Measurements from ENCODE around the gene CHRDL2. TPM values are rescaled to one million over a fixed set of nuclear protein-coding genes. Genes with fewer than 3 reads are reported as not detected.

Gene CHRDL2
- total RNA-seq, 1 experiment from 2014 or later = not detected

DNA sequence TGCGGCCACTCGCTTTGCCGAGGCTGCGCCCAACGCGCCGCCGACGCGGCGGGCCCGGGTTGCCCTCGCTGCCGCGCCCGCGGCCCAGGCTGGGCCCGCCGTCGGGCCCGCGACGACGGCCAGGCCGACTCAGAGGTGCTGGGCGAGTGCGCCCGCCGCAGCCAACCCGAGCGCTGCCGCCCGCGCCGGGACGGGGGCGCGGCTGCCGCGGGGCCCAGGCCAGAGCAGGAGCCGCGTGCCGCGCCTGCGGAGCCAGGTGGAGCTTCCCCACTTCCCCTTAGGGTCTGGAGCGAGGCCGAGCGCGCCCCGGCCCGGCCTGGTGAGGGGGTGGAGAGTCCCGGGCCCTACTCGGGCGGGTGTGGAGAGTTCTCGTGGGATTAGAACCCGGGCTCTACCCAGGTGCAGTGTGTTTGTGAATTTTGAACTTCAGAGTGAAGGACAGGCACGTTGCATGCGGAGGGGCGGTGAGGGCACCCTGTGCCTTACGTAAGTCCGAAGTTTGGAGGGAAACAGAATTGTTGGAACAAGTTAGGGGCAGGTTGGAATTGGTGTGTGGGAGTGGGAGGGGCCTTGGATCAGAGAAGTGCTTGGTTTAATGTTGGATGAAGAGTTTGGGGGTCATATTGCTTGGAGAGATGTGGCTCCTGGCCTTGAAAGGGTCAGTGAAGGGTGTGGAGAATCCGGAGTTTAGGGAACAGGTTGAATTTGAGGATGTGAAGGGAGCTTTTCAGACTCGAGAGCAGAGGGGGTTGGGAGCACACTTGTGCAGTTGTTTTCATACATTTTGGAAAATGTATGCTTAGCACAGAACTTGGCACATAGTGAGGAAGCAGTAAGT is 18.1 kb upstream of the CHRDL2 start:
- peak; percentile 11 for DNase-seq (ENCODE audit: extremely low read depth, low read depth)

DNA sequence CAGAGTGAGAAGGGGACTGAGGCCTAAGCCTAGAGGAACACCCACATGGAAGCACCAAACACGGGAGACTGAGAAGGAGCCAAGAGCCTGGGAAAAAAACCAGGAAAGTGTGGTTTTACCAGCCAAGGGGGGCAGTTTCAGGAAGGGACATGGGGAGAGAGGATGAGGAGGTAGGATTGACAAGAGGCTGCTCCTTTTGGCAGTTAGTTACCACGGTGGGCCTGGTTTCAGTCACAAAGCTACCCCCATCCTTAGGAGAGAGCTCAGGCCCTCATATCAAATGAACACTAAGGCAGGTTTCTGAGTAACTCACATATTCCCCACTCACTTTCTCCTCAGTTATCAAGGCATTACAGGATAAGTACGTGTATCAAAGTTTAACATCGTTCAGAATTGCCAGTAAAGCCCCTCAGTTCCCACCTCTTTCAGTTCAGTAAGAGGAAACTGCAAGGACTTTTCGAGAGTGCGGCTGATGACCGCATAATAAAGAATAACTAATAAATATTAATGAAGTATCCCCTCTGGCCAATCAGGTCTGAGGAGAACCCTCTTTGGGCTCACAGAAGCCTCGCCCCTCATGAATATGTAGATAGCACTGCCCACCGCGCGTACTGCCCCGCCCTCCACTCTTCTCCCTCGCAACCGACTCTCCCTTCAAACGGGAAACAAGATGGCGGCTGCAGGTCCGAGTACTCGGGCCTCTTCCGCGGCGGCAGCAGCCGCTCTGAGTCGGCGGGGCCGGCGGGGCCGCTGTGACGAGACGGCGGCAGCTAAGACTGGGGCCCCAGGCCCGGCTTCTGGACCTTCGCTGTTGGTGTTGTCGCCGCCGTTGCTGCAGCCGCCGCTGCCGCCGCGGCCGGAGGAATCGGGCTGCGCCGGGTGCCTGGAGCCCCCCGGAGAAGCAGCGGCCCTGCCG is 17.2 kb upstream of the CHRDL2 start, which contains the start of gene RNF169:
RNF169 (plus strand) TSS at position 639 of the 916 bp plus-strand sequence; CDS start at position 671, 32 bp downstream.
- DNase-seq (ENCODE audit: extremely low read depth, low read depth) = peak; percentile 88

DNA sequence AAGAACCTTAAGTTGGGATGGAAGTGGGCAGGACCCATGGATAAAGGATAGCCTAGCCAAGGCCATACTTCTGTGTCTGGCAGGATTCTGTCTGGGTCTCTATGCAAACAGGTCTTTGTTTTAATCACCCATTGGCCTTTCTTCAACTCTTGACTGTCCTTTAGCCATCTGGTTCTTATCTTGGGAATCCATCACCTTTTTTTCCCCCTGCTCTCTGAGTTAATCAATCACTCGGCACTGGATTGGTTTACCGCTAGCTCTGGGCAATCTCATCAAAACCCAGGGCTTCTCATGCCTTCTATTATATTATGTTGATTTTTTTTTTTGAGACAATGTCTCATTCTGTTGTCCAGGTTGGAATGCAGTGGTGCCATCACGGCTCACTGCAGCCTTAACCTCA is 15.6 kb upstream of the CHRDL2 start:
- DNase-seq (ENCODE audit: extremely low read depth, low read depth) = no peak

DNA sequence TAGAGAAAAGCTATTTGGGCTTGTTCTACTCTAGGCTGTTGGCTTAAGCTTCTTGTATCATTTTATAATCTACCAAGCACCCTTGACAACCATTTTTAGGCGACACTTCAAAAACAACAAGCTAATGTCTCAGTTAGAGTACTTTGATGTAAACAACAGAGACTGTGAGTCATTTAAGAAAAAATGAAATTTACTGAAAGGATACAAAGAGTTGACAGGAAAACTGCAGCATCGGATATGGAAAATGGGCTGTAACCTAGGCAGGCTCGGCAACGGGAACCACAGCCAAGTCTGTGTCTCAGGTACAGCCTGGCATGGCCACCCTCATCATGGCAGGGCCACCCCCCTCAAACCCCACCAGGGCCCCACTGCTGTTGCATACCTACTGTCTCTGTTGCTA is 13.1 kb upstream of the CHRDL2 start:
- no peak for DNase-seq (ENCODE audit: extremely low read depth, low read depth)

DNA sequence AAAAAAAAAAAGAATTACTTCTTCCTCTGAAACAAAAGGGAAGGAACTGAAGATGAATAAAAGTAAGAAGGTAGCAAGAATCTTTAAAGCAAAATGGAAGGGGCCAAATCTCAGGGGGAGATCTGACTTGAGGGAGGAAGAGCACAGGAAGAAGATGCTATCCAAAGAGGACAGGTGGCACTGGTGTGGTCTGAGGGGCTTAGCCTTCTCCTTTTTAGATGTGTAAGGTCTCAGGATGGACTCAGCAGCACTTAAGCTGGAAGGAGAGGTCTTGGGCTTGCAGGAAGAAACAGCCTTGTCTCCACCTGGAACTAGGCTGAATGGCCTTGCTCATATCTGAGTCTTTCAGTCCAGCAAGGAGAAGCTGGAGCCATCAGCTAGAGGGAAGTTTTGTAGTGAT is 12.4 kb upstream of the CHRDL2 start:
- no peak for DNase-seq (ENCODE audit: extremely low read depth, low read depth)

DNA sequence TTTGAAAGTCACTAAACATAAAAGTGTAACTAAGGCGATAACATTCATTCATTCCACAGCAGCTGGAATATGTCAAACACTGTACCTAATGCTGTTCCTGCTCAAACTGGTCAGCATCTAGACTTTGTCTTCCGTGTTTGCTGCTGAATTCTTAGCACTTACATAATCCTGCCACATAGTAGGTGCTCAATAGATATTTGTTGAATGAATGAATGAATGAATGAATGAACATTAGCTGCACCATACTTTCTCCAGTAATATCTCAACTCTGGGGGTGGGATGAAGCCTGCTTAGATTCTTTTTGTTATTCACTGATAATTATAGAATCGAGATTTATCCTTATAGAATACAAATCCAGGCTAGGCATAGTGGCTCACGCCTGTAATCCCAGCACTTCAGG is 10.8 kb upstream of the CHRDL2 start:
- DNase-seq (ENCODE audit: extremely low read depth, low read depth) = no peak

DNA sequence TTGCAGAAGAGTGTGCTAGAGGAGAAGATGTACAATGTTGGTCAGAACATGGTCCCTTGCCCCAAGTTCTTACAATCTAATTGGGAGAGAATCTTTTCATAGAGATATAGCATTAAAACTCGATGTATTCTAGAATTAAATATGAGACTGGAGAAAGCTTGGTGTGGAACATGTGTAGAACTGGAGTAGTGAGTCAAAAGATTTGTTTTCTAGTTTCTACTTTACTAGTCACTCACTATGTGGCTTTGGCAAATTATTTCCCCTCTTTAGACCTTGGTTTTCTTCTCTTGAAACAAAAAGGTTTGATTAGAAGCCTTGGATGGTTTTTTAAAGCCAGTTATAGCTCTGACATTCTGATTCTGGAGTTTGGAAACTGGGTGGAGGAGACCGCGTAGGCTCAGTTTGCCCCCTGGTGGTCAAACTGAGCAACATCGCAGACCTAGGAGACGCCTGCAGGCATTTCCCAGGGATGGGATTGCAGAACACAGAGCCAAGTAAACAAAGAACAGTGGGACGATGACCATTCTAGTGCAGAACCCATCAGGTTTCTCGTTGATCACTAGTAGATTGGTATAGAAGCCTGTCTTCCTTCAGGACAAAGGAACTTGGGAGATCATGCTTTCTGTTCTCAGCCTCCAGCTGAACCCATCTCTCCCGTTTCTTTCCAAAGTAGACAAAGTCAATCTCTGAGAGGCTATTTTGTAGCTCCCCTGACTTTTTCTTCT is 8.5 kb upstream of the CHRDL2 start:
- DNase-seq (ENCODE audit: extremely low read depth, low read depth) = peak; percentile 45

DNA sequence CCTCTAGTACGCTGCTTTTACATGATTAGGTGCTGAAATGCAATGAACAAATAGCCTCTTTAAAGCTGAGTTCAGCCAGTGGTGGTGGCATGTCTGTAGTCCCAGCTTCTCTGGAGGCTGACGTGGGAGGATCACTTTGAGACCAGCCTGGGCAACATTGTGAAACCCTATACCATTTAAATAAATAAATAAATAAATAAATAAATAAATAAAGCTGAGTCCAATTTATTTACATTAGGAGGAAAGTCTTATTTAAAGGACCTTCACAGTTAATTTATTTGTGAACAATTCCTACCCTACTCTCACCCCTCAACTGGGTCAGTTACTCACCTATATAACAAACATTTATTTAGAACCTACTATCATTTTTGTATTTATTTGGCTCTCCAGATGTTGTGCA is 4.8 kb upstream of the CHRDL2 start:
- no peak for DNase-seq (ENCODE audit: extremely low read depth, low read depth)

DNA sequence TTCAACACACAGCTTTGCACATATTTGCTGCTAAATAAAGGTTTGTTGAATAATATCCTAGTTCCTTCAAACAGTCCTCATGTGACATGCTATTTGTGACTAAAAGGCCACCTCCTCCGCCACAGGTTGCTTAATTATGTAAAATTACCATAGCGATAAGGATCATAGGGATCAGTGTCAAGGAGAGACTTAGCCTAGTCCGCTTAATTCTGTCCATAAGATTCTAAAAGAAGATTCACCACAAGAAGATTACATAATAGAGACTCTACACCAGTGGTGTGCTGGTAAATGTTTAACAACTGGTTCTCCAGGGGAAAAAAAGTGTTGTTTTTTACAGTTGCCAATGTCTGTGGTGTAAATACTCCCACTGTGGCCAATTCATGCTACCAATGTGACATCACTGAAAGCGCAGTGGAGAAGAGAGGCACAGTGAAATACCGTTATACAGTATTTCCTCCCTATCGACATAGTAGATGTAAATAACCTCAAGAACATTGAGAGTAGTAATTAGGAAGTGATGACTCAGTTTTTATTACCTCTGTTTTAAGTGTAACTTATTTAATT is 4.2 kb upstream of the CHRDL2 start:
- no peak for DNase-seq (ENCODE audit: extremely low read depth, low read depth)

DNA sequence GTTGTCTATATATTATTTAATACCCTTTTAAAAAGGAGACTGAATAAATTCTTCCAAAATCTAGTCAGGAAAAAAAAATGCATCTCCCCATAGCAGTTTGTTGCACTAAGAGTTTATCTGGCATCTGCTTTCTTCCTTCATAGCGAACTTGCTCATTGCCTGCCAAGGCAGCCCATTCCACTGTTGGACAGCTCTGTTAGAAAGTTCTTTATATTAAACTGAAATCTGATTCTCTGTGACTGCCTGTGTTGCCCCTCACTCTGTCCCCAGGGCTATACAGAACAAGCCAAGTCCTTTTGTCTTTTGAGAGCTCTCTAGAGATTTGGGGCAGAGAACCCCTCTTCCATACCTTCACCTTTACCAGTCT is 3.3 kb upstream of the CHRDL2 start:
- no peak for DNase-seq (ENCODE audit: extremely low read depth, low read depth)

DNA sequence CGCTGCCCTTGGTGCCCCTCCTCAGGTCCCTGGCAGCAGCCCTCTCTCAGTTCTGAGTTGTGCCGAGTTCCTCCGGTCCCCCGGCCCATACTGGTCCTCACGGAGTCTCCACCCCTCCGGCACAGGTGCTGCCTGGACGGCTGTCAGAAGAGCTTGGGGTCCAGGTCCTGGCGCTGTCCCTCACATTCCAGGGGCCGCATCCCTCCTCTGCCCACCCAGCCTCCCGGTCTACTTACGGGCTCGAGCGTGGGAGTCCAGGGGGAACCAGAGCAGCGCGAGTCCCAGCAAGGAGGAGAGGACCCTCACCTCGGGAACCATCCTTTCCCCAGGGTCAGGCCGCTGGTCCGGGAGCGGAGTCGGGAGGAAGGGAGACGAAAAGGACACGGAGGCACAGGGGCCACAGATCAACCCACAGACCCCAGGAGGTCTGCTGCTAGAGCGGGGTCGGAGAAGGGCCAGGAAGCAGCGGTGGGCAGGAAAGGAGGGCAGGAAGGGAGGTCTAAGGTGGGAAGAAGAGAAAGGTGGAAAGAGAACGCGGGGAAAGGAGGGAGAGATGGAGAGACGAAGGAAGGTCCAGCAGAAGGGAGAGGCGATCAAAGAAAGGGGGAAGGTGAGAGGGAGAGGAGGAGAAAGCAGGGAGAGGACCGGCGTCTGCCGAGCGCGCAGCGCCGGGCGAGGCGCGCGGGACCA is 510 bp downstream of the CHRDL2 start:
- DNase-seq (ENCODE audit: extremely low read depth, low read depth) = no peak

DNA sequence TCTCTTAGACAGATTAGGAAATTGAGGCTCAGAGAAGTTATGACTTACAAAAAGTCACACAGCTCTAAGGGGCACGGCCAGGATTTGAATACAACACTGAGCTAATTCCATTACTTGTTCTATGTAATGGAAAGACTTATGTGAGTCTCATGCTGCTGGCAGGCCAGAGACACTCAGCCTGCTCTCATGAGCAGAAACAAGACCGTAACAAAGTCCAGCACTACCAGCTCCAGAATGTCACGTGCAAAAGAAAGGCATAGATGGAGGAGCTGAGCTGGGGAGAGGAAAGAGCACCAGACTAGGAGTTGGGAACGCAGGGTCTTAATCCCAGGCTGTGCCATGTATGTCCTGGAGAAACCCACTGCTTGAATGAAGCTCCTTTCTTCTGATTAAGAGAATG is 1.8 kb downstream of the CHRDL2 start:
- no peak for DNase-seq (ENCODE audit: extremely low read depth, low read depth)

DNA sequence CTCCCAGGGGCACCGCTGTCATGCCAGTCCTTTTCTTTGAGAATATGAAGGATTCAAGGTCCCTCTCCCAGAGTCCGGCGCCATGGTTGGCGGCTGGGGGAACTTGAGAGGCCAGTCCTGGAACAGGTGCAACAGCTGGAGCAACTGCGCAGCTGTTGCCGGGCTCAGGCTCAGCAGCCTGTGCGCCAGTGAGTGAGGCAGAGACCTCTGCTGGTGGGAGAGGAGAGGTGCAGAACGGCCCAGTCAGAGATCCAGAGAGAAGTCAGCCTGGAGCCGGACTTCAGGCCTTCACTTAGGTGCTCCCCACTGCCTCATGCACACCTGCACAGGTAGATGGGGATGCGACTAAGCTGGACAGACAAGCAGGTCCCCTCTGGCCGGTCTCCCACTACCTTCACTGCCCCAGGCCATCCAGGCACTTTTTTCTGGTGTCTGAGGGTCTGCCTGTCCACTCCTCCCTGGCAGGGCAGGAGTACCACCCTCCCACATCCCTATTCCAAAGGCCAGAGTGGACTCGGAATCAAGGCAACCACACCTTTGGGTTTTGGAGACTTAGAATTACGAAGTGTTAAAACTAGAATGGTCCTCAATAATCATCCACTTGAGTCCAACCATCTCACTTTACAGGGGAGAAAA is 4.6 kb downstream of the CHRDL2 start:
- peak; percentile 54 for DNase-seq (ENCODE audit: extremely low read depth, low read depth)

DNA sequence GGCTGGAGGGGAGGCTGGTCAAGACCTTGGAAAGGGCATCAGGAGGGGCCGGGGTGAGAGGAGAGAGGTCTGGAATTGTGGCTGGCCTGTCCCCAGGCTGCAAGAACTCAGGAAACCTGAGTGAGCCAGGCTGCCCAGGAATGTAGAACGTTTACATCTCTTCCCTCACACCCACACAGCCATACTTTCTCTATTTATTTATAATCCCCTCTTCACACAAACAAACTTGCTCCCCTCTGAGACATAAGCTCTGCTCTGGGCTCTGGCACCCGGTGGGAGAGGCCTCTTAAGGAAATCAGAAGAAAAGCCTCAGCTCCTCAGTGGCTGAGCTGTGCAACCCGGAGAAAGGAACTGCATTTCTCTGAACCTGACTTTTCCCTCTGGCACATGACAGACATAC is 5.5 kb downstream of the CHRDL2 start:
- no peak for DNase-seq (ENCODE audit: extremely low read depth, low read depth)

DNA sequence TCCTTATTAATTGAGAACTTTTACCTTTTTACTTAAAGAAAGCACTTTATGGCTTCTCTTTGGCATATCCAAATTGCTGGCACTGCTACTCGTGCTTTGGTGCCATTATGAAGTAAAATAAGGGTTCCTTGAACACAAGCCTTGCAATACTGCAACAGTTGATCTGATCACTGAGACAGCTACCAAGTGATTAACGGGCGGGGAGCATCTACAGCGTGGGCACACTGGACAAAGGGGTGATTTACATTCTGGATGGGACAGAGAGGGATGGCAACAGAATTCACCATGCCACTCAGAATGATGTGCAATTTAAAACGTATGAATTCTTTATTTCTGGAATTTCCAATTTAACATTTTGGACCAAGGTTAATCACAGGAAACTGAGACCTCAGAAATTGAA is 7.7 kb downstream of the CHRDL2 start:
- DNase-seq (ENCODE audit: extremely low read depth, low read depth) = no peak

DNA sequence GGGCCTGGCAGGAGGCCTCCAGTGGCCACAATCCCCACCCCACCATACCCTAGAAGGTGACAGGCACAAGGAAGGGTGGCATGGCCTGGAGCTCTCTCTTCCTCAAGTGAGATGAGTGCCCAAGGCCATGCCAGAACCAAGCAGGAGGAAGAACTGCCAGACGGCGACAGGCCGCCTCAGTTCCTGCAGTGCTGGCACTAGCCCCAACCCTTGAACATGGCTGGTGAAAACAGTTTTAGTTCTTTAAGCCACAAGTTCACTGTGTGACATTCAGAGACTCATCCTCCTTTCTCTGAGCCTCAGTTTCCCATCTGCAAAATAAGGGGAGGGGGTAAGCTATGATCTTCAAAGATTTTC is 9.8 kb downstream of the CHRDL2 start:
- DNase-seq (ENCODE audit: extremely low read depth, low read depth) = no peak

DNA sequence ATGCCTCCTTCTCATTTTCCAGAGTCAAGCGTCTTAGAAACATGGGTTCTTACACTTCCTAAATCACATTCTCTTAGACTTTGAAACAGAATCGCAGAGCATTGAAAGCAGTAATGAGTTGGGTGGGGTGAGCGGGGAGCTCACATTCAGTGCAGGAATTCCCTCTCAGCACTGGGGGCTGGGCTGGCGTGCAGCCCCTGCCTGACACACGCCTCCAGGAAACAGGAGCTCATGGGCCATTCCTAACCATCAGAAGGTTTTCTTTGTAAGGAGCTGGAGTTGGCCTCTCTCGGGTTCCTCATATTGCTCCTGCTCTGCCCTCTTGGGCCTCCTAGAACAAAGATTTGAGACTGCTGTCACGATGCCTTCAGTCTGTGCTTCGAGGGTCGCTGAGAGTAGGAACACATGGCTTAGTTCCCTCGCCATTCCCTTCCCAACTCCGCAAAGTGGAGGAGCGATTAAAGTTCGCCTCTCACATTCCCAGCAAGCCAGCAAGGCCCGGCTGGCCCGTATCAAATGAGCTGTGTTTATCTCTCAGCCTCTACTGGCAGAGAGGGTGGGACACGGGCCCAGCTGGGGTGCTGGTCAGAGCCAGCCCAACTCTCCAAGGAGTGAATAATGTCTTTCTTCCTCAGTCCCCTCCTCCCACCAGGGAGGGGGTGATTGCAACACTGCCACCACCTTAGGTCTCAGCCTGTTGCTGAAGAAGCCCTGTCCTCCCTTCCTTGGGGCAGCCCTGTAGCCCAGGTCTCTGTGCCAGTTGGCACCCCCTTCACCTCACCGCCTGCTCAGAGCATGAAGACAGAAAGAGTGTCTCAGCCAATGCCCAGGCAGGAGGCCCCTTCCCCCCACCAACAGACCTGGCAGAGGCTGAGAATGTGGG is 10.4 kb downstream of the CHRDL2 start:
- no peak for DNase-seq (ENCODE audit: extremely low read depth, low read depth)

DNA sequence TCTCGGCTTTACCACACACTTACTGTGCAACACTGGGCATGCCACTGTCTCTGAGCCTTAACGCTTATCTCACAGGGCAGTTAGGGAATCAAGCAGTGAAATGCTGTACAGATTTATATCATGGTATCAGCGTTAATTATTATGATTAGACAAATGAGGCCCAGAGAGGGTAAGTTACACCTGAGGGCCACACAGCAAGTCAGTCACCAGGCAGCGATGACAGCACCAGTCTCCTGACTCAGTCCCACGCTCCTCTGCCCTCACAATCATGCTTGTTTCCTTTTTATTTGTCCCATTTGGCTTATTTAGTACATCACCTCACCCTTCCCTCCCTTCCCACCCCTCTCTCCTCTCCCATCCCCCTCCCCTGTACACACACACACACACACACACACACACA is 12.2 kb downstream of the CHRDL2 start:
- no peak for DNase-seq (ENCODE audit: extremely low read depth, low read depth)
